GM19372 (cell line): ENCODE measurements around the gene CPN2.

Experiments used
- ATAC-seq: cut with Tn5 transposase; IDR thresholded peaks from one replicate; pipeline ENCODE4 v1.9.1; 2021; ENCODE audit warnings: mild to moderate bottlenecking, low read depth, moderate library complexity; ENCODE audit not compliant: unreplicated experiment

The CPN2 gene

DNA sequence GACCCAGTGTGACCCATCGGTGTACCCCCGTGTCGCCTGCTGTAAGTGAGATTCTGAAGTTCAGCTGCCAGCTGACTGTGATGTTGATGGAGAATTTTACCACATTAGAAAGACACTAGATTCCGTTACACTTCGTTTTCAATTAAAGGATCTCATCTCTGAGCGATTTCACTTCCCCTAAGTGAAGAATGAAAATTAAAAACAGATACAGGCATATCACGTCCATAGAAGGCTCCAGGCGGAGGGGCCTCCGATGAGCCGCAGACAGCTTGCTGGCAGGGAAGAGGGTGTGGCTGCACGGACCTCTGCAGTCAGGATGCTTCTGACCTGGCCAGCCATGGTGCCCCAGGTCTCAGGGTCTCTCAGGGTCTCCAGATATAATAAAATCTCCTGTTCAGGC is 6.6 kb upstream of the CPN2 start:
- ATAC-seq = no peak

GRCh38 chr3:194355379-194355778 is 4.3 kb upstream of the CPN2 start:
- ATAC-seq = no peak

DNA sequence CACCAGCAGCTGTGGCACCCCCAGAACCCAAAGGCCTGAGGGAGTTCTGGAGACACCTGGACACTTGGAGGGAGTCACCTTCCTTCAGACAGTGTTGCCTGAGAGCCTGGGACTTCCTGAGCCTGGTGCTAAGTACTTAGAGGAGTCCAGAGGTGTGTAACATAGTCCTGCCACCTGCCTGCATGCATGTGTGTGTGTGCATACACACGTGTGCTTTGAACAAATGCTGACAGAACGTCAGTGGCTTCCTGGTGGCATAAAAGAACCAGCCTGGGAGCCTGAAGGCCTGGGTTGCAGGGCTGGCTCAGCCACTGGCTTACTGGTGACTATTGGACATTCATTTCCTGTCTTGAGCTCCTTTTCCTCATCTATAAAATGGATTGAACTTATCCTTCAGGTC is 3.2 kb upstream of the CPN2 start:
- ATAC-seq = no peak

DNA sequence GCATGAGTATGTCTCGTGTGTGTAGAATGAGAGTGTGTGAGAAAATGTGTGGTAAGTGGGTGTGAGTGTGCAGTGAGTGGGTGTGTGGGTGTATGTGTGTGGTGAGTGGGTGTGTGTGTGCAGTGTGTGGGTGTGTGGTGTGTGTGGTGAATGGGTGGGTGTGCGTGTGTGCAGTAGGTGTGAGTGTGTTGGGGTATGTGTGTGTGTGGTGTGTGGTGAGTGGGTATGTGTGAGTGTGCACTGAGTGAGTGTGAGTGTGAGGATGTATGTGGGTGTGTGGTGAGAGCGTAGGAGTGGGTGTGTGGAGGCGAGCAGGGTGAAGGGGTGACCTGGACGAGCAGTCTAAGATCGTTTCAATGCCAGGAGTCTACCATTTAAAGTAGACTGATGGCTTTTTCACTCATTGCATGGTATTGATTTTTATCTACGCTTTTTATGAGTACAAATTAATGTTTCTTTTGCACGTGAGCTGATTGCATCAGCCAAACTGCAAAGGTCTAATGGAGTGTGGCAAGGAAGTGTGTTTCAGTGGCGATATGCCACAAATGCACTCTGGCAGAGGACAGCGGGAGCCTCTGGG is 1.6 kb upstream of the CPN2 start:
- no peak for ATAC-seq

- ATAC-seq = no peak
These were observed 916 bp upstream of the CPN2 start for GRCh38 chr3:194351952-194352536.

DNA sequence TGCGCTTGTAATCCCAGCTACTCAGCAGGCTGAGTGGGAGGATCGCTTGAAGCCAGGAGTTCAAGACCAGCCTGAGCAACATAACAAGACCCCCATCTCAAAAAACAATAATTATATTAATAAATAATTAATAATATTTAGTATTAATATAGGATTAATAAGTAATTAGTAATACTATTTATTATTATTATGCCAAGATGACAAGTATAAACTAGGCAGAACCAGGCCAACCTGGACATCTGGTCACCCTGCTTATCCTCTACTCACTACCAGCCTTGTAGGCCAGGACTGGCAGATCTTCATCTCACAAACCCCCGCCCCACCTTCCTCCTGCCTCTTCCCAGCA is 429 bp downstream of the CPN2 start:
- no peak for ATAC-seq

DNA sequence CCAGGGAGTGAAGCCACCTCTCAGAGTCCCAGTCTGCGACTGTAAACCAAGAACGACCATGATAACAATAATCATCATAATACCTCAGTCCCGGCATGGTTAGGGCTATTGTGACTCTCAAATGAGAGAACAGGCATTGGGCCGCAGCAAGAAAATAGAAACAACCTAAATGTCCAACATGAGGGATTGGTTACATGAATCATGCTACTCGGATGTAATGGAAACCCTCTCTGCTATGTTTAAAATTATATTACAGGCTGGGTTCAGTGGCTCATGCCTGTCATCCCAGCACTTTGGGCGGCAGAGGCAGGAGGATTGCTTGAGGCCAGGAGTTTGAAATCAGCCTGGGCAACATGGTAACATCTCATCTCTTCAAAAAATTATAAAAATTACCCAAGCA is 2.8 kb downstream of the CPN2 start:
- ATAC-seq = no peak

GRCh38 chr3:194346621-194347020 is 4.5 kb downstream of the CPN2 start:
- no peak for ATAC-seq

DNA sequence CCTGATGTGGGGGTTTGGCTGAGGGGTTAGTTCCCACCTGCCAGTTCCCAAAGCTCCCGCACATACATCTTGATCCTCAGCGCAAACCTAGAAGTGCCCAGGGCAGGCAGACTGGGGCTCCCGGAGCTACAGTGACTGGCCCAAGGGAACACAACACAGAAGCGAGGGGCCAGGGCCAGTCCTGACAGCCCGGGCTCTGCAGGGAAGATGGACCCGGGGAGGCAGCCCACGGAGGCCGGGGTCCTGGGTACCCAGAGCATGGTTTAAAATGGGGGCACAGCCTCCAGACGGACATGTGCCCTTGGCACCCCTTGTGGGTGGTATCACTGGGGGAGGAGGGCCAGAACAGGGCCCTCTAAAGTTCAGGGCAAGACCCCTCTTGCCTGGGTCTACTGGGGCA is 5.1 kb downstream of the CPN2 start:
- ATAC-seq = no peak

DNA sequence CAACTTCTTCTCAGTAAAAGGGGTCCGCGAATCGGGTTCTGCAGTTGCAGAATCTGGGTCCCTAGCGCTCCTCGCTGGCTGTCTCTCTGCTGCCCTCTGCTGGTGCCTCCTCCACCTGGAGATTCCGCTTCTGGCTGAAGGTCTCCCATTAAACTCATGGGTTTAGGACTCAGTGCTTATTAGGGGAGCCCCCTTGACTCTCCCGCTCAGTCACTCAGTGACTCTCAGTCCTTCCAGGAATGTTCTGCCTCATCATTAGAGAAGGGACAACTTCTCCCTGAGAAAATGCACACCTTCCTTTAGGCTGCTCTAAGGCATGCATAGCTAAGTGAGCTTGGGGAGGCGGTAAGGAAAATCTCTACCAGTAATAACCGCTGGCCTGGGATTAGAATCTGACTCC is 7.1 kb downstream of the CPN2 start:
- no peak for ATAC-seq

DNA sequence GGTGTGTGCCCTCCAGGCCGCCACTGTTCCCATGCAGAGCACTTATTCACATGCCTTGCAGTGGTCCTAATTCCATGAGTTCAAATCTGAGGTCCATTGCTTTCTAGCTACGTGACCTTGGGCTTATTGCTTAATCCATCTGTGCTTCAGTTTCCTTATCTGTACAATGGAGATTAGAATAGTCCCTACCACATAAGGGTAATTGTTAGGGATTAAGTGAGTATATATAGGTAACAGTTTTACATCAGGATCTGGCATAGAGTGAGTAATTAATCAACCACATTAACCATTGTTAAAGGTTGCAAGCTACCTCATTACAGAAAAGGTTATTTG is 7.6 kb downstream of the CPN2 start:
- no peak for ATAC-seq

DNA sequence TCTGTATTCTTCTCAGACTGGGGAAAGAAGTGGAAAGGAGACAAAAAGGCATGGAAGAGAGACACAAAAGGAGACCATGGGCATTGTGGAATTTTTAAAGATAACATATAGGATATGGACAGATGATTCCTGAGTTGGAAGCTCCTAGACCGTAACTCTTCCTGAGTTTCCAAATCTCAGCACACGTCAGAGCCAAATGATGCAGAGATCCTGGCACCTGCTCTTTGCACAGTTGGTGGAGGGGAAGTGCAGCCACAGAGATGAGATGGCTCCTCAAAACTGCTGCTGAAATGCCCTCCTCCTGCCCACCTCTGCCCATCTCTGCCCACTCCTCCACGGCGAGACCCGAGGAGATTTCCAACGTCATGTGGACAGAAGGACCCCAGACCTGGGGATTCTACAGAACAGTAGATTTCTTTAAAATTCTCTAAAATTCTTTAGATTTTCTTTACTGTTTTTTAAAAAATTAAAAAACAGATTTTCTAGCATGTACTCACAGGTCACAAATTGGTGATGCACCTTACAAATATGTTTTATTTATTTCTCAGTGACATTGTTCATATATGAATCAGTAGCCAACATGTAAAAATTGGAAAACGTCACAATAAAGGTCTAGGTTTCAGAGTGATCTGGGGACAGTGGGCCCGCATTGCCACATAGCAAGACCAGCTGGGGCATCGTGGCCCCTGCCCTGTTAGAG is 8.1 kb downstream of the CPN2 start:
- no peak for ATAC-seq

- ATAC-seq = no peak
These were observed 10.2 kb downstream of the CPN2 start for GRCh38 chr3:194340757-194341400.

- ATAC-seq = no peak
These were observed 11.3 kb downstream of the CPN2 start for GRCh38 chr3:194339840-194340239.

DNA sequence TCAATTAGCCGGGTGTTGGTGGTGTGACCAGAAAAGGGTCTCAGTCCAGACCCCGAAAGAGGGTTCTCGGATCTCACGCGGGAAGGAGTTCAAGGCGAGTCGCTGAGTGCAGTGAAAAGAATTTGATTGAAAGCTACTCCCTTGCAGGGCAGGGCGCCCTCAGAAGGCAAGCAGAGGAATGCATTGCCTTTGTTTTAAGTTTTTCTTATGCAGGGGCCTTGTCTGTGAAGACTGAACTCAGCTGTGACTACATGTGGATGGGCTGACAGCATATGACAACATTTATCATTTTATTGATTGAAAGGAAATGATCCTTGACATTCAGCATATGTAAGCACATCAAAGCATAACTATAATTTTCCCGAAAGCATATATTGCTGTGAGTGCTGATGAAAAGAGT is 11.8 kb downstream of the CPN2 start:
- ATAC-seq = no peak

DNA sequence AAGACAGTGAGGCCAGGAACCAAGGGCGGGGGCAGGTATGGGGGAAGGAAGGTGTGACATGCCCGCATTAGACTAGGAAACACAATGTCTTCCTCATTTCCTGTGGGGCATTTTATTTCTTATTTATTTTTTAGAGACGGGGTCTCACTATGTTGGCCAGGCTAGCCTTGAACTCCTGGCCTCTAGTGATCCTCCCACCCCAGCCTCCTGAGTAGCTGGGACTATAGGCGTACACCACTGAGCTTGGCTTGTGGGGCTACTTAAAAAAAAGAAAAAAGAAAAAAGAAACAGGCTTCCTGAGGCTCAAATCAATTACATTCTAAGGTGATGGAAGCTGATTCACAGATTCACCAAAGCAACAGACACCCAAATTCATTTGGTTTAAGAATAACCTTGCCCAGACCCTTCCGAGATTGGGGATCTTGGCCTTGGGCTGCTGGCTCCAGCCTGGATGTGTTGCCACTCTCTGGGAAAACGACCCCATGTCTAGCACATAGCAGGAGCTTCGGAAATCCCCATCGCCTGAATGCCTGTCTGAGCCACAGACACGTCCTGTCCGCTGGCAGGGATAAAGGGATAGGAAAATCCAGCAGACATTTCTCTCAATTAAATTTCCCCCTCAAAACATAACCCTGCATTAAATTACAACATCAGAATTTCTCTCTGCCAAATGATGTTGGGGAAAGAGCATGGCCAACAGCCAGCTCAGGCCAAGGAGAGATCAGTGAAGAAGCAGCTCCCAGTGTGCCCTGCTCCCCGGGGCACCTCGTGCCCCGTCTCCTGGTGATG is 13.0 kb downstream of the CPN2 start:
- no peak for ATAC-seq

GRCh38 chr3:194336601-194337355 is 14.3 kb downstream of the CPN2 start:
- no peak for ATAC-seq

DNA sequence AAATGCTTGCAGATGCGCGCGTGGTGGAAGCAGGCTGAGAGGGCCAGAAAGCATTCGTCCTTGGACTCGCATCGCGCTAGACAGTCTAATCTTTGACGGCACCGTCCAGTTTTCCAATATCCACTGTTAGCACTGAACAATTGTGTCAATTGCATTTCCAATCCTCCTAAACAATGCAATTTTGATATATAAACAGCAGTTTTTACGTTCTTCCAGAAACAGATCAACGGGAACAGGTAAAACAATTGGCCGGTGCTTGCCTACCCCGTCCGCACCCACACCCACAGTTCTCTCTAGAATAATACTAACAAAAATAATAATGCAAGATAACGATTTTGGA is 17.2 kb downstream of the CPN2 start:
- ATAC-seq = no peak

DNA sequence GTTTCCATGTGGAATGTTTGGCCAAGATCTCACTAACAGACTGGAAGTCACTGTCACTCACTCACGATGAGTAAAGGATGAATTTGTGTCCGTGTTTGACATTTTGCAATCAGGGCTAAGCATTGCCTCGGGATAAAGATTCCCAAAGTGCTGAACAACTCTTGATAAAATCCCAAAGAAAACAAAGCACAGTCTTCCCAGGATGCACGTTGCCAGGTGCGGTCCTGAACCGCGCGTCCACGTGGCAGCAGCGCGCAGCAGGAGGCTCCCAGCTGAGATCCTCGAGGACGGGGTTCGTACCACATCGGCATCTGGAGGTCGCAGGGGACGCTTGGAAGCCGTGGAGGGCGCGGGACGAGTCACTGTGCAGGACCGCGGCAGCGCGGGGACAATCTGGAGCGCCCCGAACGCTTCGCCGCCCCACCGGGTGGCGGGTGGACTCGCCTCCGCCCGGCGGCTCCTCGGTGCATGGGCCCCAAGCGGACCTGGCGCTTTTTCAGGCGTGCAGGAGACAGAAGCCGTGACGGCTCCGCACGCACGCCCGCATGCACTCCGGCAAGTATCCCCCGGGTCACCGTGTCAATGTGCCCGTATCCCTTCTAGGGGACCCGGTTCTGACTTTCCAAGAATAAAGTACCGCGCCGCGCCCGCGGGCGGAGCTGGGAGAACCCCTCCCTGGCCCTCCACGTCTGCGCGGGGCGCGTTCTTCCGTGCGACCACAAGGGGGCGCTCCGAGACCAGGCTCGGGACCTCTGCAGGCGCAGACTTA is 17.7 kb downstream of the CPN2 start:
- ATAC-seq = peak; percentile 92

GRCh38 chr3:194332858-194333211 is 18.3 kb downstream of the CPN2 start:
- ATAC-seq = no peak
